Measurements from ENCODE around the gene SPATC1L.

Gene SPATC1L

DNA sequence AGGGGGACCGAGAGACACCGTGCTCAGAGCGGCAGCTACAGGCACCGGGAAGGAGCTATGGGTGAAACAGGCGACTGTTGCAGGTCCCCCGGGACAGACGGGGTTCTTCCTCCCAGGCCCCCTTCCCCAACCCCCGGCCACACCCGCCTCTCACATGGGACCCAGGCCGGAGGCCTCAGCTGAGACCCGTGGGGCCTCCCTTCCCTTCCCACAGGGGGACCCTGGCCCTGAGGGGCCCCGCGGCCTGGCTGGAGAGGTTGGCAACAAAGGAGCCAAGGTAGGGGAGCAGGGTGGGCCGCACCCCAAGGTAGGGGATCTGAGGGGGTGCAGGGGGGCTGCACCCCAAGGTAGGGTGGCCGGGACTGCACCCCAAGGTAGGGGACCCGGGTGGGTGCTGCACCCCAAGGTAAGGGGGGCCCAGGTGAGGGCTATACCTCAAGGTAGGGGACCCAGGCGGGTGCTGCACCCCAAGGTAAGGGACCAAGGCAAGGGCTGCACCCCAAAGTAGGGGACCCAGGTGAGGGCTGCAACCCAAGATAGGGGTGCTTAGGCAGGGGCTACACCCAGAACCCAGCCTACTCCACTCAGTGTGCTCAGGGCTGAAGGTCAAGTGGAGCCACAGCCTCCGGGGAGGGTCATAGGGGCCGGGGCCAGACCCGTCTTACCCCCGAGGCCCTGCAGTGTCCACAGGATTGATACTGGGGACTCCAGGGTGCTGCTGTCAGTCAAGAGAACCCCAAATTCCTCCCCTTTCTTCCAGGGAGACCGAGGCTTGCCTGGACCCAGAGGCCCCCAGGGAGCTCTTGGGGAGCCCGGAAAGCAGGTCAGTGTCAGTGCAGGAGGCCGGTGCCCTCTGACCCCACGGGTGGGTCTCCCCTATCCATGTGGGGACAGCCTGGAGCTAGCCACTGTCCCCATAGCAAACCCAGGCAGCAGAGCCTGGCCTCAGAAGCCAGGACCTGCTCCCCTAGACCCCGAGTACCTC lies 63.7 kb downstream of the SPATC1L start:
- H2BK120ac ChIP-seq (ENCODE audit: low read depth, low read length): no peak overlapping the region
- no peak for DNase-seq
- H3K36me3 ChIP-seq (ENCODE audit: control insufficient read depth in 1 of 2, insufficient read depth in 2 of 2, low read depth in 1 of 2, low read length in 2 of 2): peaks cover 97 to 100% of the 10 kb centered on the region in 2 experiments
- H3K9ac ChIP-seq (ENCODE audit: low read length): peak overlapping the region; percentile 32
- no peak overlapping the region for H2AK5ac ChIP-seq (ENCODE audit: low read length, severe bottlenecking)
- no peak overlapping the region for H2AFZ ChIP-seq (ENCODE audit: low read depth, low read length)
- no peak overlapping the region for H2BK12ac ChIP-seq (ENCODE audit: low read length in 2 of 2)
- no peak overlapping the region for H3K27ac ChIP-seq (ENCODE audit: low read length, poor library complexity, severe bottlenecking)
- no peak overlapping the region for H3K18ac ChIP-seq (ENCODE audit: low read depth in 1 of 2, low read length in 2 of 2)
- H2BK5ac ChIP-seq (ENCODE audit: low read depth, low read length, poor library complexity, severe bottlenecking): no peak overlapping the region
- H3K4me3 ChIP-seq (ENCODE audit: insufficient read depth in 1 of 2, low read depth in 1 of 2, low read length in 2 of 2): no peak overlapping the region
- H2BK15ac ChIP-seq (ENCODE audit: low read depth, poor library complexity, severe bottlenecking): no peak overlapping the region
- H4K8ac ChIP-seq (ENCODE audit: low read length): no peak overlapping the region
- H3K9me3 ChIP-seq (ENCODE audit: control insufficient read depth, low read length): no peaks in the 10 kb centered on the region
- H3K27me3 ChIP-seq (ENCODE audit: control insufficient read depth in 1 of 2, insufficient read depth in 1 of 2, low read length in 2 of 2): no peaks in the 10 kb centered on the region
- H4K91ac ChIP-seq (ENCODE audit: low read length): no peak overlapping the region
- WGBS: 96% methylated on average over 25 of the region's 26 CpGs
- no peak overlapping the region for H3K23ac ChIP-seq (ENCODE audit: low read length in 2 of 2)
- peak overlapping the region in 1 of 2 experiments; percentile 57 for H3K14ac ChIP-seq (ENCODE audit: low read length in 2 of 2)
- no peak overlapping the region for H3K4me2 ChIP-seq (ENCODE audit: low read length, poor library complexity, severe bottlenecking)
- H3K4me1 ChIP-seq (ENCODE audit: control insufficient read depth, insufficient read depth, low read depth, low read length): peaks cover 23% of the 10 kb centered on the region
- peaks cover 62% of the 10 kb centered on the region for H3K79me1 ChIP-seq (replicated peaks; ENCODE audit: low read length, poor library complexity, severe bottlenecking)
- H3K4ac ChIP-seq (ENCODE audit: low read depth in 1 of 2, low read length in 2 of 2): no peak overlapping the region

GRCh38 chr21:46119637-46120271 lies 64.5 kb downstream of the SPATC1L start:
- H3K18ac ChIP-seq (ENCODE audit: low read depth in 1 of 2, low read length in 2 of 2): peak overlapping the region in 1 of 2 experiments; percentile 28
- H2BK12ac ChIP-seq (ENCODE audit: low read length in 2 of 2): no peak overlapping the region
- peaks cover 4% of the 10 kb centered on the region for H3K9me3 ChIP-seq (ENCODE audit: control insufficient read depth, low read length)
- H4K8ac ChIP-seq (ENCODE audit: low read length): no peak overlapping the region
- H3K4me2 ChIP-seq (ENCODE audit: low read length, poor library complexity, severe bottlenecking): no peak overlapping the region
- H3K79me1 ChIP-seq (replicated peaks; ENCODE audit: low read length, poor library complexity, severe bottlenecking): peaks cover 64% of the 10 kb centered on the region
- DNase-seq: no peak
- no peak overlapping the region for H2BK5ac ChIP-seq (ENCODE audit: low read depth, low read length, poor library complexity, severe bottlenecking)
- H2AK5ac ChIP-seq (ENCODE audit: low read length, severe bottlenecking): no peak overlapping the region
- H3K4ac ChIP-seq (ENCODE audit: low read depth in 1 of 2, low read length in 2 of 2): no peak overlapping the region
- 90% methylated on average over 13 of the region's 14 CpGs for WGBS
- peak overlapping the region; percentile 41 for H3K9ac ChIP-seq (ENCODE audit: low read length)
- no peak overlapping the region for H2BK15ac ChIP-seq (ENCODE audit: low read depth, poor library complexity, severe bottlenecking)
- no peak overlapping the region for H3K23ac ChIP-seq (ENCODE audit: low read length in 2 of 2)
- H3K36me3 ChIP-seq (ENCODE audit: control insufficient read depth in 1 of 2, insufficient read depth in 2 of 2, low read depth in 1 of 2, low read length in 2 of 2): peaks cover 98 to 99% of the 10 kb centered on the region in 2 experiments
- H3K27me3 ChIP-seq (ENCODE audit: control insufficient read depth in 1 of 2, insufficient read depth in 1 of 2, low read length in 2 of 2): no peaks in the 10 kb centered on the region
- no peak overlapping the region for H2BK120ac ChIP-seq (ENCODE audit: low read depth, low read length)
- no peak overlapping the region for H4K91ac ChIP-seq (ENCODE audit: low read length)
- H2AFZ ChIP-seq (ENCODE audit: low read depth, low read length): no peak overlapping the region
- peaks cover 23% of the 10 kb centered on the region for H3K4me1 ChIP-seq (ENCODE audit: control insufficient read depth, insufficient read depth, low read depth, low read length)
- no peak overlapping the region for H3K27ac ChIP-seq (ENCODE audit: low read length, poor library complexity, severe bottlenecking)
- no peak overlapping the region for H3K14ac ChIP-seq (ENCODE audit: low read length in 2 of 2)
- H3K4me3 ChIP-seq (ENCODE audit: insufficient read depth in 1 of 2, low read depth in 1 of 2, low read length in 2 of 2): no peak overlapping the region

GRCh38 chr21:46119144-46119636 lies 65.1 kb downstream of the SPATC1L start:
- Histone ChIP-seq H2BK5ac (ENCODE audit: low read depth, low read length, poor library complexity, severe bottlenecking) (no peak overlapping the region), H3K79me1 (replicated peaks; ENCODE audit: low read length, poor library complexity, severe bottlenecking) (peaks cover 61% of the 10 kb centered on the region), H3K9me3 (ENCODE audit: control insufficient read depth, low read length) (peaks cover 8% of the 10 kb centered on the region), H2BK120ac (ENCODE audit: low read depth, low read length) (no peak overlapping the region), H2AK5ac (ENCODE audit: low read length, severe bottlenecking) (no peak overlapping the region), H3K27me3 (ENCODE audit: control insufficient read depth in 1 of 2, insufficient read depth in 1 of 2, low read length in 2 of 2) (no peaks in the 10 kb centered on the region), H4K8ac (ENCODE audit: low read length) (no peak overlapping the region), H2AFZ (ENCODE audit: low read depth, low read length) (no peak overlapping the region), H2BK12ac (ENCODE audit: low read length in 2 of 2) (no peak overlapping the region), H4K91ac (ENCODE audit: low read length) (no peak overlapping the region), H3K4me1 (ENCODE audit: control insufficient read depth, insufficient read depth, low read depth, low read length) (peaks cover 23% of the 10 kb centered on the region), H3K4me3 (ENCODE audit: insufficient read depth in 1 of 2, low read depth in 1 of 2, low read length in 2 of 2) (no peak overlapping the region), H3K4ac (ENCODE audit: low read depth in 1 of 2, low read length in 2 of 2) (no peak overlapping the region), H3K14ac (ENCODE audit: low read length in 2 of 2) (no peak overlapping the region), H3K4me2 (ENCODE audit: low read length, poor library complexity, severe bottlenecking) (no peak overlapping the region), H2BK15ac (ENCODE audit: low read depth, poor library complexity, severe bottlenecking) (no peak overlapping the region), H3K9ac (ENCODE audit: low read length) (peak overlapping the region; percentile 41), H3K23ac (ENCODE audit: low read length in 2 of 2) (no peak overlapping the region), H3K36me3 (ENCODE audit: control insufficient read depth in 1 of 2, insufficient read depth in 2 of 2, low read depth in 1 of 2, low read length in 2 of 2) (peaks cover 94 to 98% of the 10 kb centered on the region in 2 experiments), H3K27ac (ENCODE audit: low read length, poor library complexity, severe bottlenecking) (no peak overlapping the region), H3K18ac (ENCODE audit: low read depth in 1 of 2, low read length in 2 of 2) (no peak overlapping the region)
- no peak for DNase-seq
- 96% methylated on average over 12 of the region's 12 CpGs for WGBS
